HK-2 (cell line): ENCODE measurements around the gene G0S2.

ENCODE experiments used
- DNase-seq: peaks from one replicate; pipeline ENCODE4 v3.0.0-alpha.2; 2018; ENCODE audit not compliant: unreplicated experiment

G0S2 gene

GRCh38 chr1:209674957-209675564, at the start of gene G0S2:
G0S2 (plus strand) TSS chr1:209675412; CDS start chr1:209675685, 273 bp downstream.
- DNase-seq: peak; percentile 84

GRCh38 chr1:209625791-209626285, 49.4 kb upstream of the G0S2 start:
- DNase-seq: no peak

GRCh38 chr1:209626346-209627026, 48.7 kb upstream of the G0S2 start:
- no peak for DNase-seq

GRCh38 chr1:209627027-209627731, 48.0 kb upstream of the G0S2 start:
- no peak for DNase-seq

GRCh38 chr1:209627732-209628196, 47.4 kb upstream of the G0S2 start:
- DNase-seq: peak; percentile 92

GRCh38 chr1:209628618-209629299, 46.5 kb upstream of the G0S2 start:
- no peak for DNase-seq

- DNase-seq: no peak
Measured at GRCh38 chr1:209629621-209630382, 45.4 kb upstream of the G0S2 start.

- DNase-seq: no peak
Measured at GRCh38 chr1:209630383-209631225, 44.6 kb upstream of the G0S2 start.

- DNase-seq: no peak
Measured at GRCh38 chr1:209633335-209633997, 41.7 kb upstream of the G0S2 start.

- DNase-seq: no peak
Measured at GRCh38 chr1:209634005-209634737, 41.0 kb upstream of the G0S2 start.

- DNase-seq: no peak
Measured at GRCh38 chr1:209635850-209636249, 39.4 kb upstream of the G0S2 start.

GRCh38 chr1:209641832-209642172, 33.4 kb upstream of the G0S2 start:
- DNase-seq: no peak

- no peak for DNase-seq
Measured at GRCh38 chr1:209642816-209643215, 32.4 kb upstream of the G0S2 start.

GRCh38 chr1:209643285-209644020, 31.8 kb upstream of the G0S2 start:
- no peak for DNase-seq

- DNase-seq: no peak
Measured at GRCh38 chr1:209645574-209646452, 29.4 kb upstream of the G0S2 start.

GRCh38 chr1:209646558-209646957, 28.7 kb upstream of the G0S2 start:
- no peak for DNase-seq

- no peak for DNase-seq
Measured at GRCh38 chr1:209647156-209647555, 28.1 kb upstream of the G0S2 start.

- DNase-seq: no peak
Measured at GRCh38 chr1:209648346-209648745, 26.9 kb upstream of the G0S2 start.
